SK-N-MC (cell line): ENCODE data around the gene VPS35L.
"Not testable (repeated sequence)": the region's sequence is repeated elsewhere in the genome, so short reads cannot be mapped to it uniquely, and the experiment has no call there.

Source experiments
- EZH2 ChIP-seq: fragments of 200-600 bp; sonication (generic); IDR thresholded peaks from one replicate; pipeline ENCODE4 v1.6.1; 2017; ENCODE audit warnings: antibody characterized with exemption
- POLR2AphosphoS5 ChIP-seq: IDR thresholded peaks from 2 replicates; pipeline ENCODE4 v1.6.1; 2012; ENCODE audit warnings: mild to moderate bottlenecking, low read depth, low read length, borderline replicate concordance

GRCh38 chr16:19543278-19543996 lies 12.1 kb upstream of the VPS35L start:
- not testable (repeated sequence) for TF ChIP-seq EZH2, POLR2AphosphoS5
